ENCODE measurements around the gene USF2. TPM values are rescaled to one million over a fixed set of nuclear protein-coding genes. Genes with fewer than 3 reads are reported as not detected.

The USF2 gene
- total and polyA plus RNA-seq, 2 donors (not counting 1 experiment from before 2014, with no cell fraction given) = 318 to 377 TPM

DNA sequence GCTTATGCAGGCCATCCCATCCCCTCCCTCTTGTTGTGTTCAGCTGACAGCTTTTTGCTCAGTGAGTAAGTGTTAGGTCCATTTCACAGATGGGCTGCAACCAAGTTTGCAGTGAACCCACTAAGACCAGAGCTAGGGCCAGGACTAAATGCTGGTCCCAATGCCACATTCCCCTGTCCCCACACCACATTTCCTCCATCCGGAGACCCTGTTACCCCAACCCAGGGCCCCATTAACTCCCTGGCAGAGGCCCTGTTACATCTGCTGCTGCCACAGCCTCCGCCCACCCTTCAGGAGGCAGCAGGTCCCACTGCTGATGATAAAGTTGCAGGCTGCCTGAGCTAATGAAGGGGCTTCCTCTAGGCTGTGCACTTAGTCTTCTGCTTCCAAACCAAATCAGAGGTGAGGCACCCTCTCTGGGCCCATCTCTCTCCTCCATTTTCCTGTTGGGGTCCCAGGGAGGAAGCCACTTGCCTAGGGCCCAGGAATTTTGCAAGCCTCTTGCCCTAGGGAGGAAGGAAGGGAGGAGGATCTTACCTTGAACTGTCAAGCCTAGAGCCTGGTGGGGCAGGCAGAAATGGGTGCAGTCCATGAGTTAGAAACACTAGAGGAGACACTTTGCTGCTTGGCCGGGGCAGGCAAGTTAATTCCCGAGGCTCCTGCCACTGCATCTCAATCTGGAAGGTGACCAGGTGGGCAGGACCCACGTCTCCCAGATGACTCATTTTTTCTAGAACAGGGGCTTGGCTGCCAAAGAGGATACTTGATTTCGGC lies 3.4 kb upstream of the USF2 start:
- peaks cover 28 to 43% of the 10 kb centered on the region in 2 donors for H3K4me1 ChIP-seq (ENCODE audit: control insufficient read depth in 2 of 2, insufficient read depth in 2 of 2, low read length in 2 of 2)
- H3K79me2 ChIP-seq (ENCODE audit: control insufficient read depth, insufficient read depth, low read length) = peaks cover 20% of the 10 kb centered on the region
- WGBS (ENCODE audit: insufficient coverage) = 71% methylated on average over 6 of the region's 6 CpGs
- intact Hi-C loops (cut with micrococcal nuclease) = loop anchor here (5.0 kb wide), 1 partner anchor 198 kb away; no protein-coding TSS in a partner anchor
- Mint-ChIP-seq H3K4me3 (peak overlapping the region; percentile 78), H3K27me3 (no peaks in the 10 kb centered on the region), H3K4me1 (peaks cover 41% of the 10 kb centered on the region), H3K9me3 (ENCODE audit: insufficient read depth) (no peaks in the 10 kb centered on the region), H3K27ac (peak overlapping the region; percentile 91)
- POLR2A ChIA-PET = interaction anchor here (0.6 to 1.6 kb wide), 4 partner anchors 21 to 635 kb away, joined by 3 to 8 read pairs (median 6); partner anchors contain the start of gene NFKBID
- peaks cover 0 to 10% of the 10 kb centered on the region in 2 experiments for H3K36me3 ChIP-seq (replicated peaks in 1 of 2; ENCODE audit: control extremely low read depth in 1 of 2, control insufficient read depth in 1 of 2, extremely low read depth in 1 of 2, insufficient read depth in 2 of 2, low read length in 1 of 2)
- no peak overlapping the region for H3K4me2 ChIP-seq (replicated peaks; ENCODE audit: low read depth, low read length, poor library complexity, severe bottlenecking)
- H3K27me3 ChIP-seq (replicated peaks in 1 of 4; ENCODE audit: control extremely low read depth in 1 of 4, control insufficient read depth in 3 of 4, insufficient read depth in 4 of 4, low read length in 3 of 4) = no peaks in the 10 kb centered on the region
- no peak overlapping the region for H2AFZ ChIP-seq (ENCODE audit: insufficient read depth, low read depth, low read length, poor library complexity, severe bottlenecking)
- no peak for ATAC-seq (ENCODE audit: low read depth)
- DNase-seq = peak; percentile 19
- TF ChIP-seq, protein P1, sequence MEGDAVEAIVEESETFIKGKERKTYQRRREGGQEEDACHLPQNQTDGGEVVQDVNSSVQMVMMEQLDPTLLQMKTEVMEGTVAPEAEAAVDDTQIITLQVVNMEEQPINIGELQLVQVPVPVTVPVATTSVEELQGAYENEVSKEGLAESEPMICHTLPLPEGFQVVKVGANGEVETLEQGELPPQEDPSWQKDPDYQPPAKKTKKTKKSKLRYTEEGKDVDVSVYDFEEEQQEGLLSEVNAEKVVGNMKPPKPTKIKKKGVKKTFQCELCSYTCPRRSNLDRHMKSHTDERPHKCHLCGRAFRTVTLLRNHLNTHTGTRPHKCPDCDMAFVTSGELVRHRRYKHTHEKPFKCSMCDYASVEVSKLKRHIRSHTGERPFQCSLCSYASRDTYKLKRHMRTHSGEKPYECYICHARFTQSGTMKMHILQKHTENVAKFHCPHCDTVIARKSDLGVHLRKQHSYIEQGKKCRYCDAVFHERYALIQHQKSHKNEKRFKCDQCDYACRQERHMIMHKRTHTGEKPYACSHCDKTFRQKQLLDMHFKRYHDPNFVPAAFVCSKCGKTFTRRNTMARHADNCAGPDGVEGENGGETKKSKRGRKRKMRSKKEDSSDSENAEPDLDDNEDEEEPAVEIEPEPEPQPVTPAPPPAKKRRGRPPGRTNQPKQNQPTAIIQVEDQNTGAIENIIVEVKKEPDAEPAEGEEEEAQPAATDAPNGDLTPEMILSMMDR (IDR thresholded peaks at IDR 0.05) = no peak
- TF ChIP-seq EZH2 (IDR thresholded peaks at IDR 0.05; ENCODE audit: borderline replicate concordance, insufficient read depth, low read depth, low read length, poor library complexity, severe bottlenecking) = no peak
- no peak overlapping the region for H3K9ac ChIP-seq (ENCODE audit: low read length)
- H3K4me3 ChIP-seq (ENCODE audit: control extremely low read depth in 1 of 5, extremely low read depth in 1 of 5, insufficient read depth in 1 of 5, low read depth in 2 of 5, low read length in 4 of 5) = no peak overlapping the region
- no peaks in the 10 kb centered on the region for H3K9me3 ChIP-seq (ENCODE audit: control extremely low read depth in 1 of 3, control insufficient read depth in 2 of 3, insufficient read depth in 1 of 3, low read length in 2 of 3)
- H3K27ac ChIP-seq (ENCODE audit: low read length in 2 of 2) = peak overlapping the region in 1 of 2 donors; percentile 51
- CTCF ChIA-PET = interaction anchor here (0.6 to 2.2 kb wide), 9 partner anchors 14 to 230 kb away, joined by 3 to 7 read pairs (median 4); no protein-coding TSS in a partner anchor
- H4K20me1 ChIP-seq (ENCODE audit: control insufficient read depth, insufficient read depth, low read length, poor library complexity, severe bottlenecking) = peaks cover 20% of the 10 kb centered on the region

All from B cell (primary cell).